NCI-H345 (cell line): ENCODE data around the gene SLC16A7.

Source experiments
- DNase-seq: peaks from one replicate; lab custom pipeline; 2025; lab: John Stamatoyannopoulos, UW

The SLC16A7 gene

DNA sequence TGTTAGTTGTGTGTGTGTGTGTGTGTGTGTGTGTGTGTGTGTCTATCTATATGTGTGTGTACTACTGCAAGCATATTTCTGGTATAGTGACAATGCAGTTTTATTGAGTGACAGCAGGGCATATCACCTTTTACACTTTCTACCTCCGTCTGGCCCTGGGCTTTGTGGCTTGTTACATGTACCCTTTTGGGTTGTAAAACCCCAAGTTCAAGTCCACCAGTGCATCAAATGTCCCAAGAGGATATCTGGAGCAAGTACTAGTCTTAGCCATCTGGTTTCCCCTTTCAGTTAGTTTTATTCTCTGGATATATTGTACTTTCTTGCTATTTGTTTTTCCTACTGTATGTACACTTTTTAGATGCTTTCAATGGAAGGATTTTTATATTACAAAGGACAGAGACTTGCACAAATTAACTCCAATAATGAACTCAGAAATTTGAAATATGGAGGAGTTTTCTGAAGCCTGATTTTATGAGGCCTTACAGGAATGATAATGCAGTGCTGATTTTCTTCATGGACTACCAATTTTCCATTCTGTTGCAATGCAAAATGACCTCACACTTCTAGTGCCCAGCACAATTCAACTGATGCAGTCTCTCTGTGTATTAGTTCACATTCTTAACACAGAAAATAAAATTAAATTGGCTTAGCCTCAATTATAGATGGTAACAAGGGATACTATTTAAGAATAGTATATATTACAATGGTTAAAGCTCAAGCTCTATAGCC, 29.1 kb downstream of the SLC16A7 start:
- DNase-seq = no peak

DNA sequence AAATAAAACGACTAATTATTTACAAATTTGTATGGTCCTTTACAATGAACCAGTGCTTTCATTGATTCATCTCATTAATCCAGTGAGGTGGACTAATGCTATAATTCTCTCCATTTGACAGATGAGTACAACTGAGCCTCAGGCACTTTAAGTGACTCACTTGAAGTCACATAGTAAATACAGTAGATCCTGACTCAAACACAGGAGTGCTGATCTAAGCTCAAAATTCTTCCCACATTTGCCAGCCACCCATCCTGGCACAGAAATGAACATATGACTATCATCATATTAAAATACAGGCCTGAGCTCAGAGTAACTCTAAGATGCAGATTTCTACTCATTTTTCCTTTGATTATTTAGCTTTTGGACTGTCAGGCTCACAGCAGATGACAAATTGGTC, 30.6 kb downstream of the SLC16A7 start:
- no peak for DNase-seq

DNA sequence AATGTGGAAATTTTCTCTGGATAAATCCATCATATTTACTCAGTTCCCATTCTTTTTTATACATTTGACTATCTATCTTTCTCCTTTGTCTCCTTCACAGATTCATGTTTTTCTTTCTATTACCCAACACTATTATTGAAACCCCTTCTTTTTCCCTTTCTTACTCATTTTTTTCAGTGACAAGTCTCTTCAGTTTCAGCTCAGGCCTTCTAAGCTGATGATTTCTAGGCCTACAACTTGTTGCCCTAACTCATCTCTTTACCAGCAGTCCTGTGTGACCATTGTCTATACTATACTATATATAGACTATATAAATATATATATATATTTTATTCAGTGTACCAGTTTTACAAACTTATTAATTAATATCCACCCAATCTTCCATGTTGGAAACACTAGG, 31.8 kb downstream of the SLC16A7 start:
- DNase-seq = no peak

DNA sequence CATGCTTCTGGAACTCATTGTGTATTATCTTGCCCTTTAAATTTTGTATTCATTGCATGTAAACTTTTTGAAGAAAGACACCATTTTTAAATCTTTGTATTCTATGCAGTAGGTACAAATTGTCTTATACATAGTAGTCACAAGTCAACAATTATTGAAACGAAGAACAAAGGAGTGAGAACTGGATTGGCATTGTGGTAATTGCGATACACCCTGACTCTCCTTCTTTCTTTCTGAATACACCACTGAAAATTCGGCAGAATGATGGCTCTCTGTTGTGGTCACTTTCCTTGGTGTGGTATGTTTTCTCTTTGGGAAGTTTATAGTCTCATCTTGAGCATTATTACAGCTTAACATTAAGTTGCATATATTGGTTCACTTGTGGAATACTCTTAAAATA, 34.1 kb downstream of the SLC16A7 start:
- no peak for DNase-seq

GRCh38 chr12:59632408-59632807, 36.6 kb downstream of the SLC16A7 start:
- DNase-seq = no peak

DNA sequence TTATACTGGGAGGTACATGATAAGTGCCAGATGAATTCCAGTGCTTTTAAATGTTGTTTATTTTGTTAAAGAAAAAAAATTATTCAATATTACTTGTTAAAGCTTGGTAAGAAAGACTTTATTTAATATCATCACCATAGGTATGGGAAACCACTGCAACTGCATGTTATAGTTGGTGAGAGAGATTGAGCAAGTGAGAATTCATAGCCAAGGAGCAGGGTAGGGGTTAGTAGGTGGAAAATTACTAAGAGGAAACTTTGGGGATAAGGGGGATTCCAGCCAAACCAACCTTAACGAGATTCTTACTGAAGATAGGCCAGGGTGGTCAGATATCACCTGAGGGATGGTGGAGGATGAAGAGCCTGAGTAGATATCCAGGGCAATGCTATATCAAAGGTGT, 38.4 kb downstream of the SLC16A7 start:
- no peak for DNase-seq

- DNase-seq = no peak
These were observed 41.3 kb downstream of the SLC16A7 start for GRCh38 chr12:59636945-59637691.

- DNase-seq = no peak
These were observed 41.9 kb downstream of the SLC16A7 start for GRCh38 chr12:59637692-59638070.

- no peak for DNase-seq
These were observed 47.7 kb downstream of the SLC16A7 start for GRCh38 chr12:59643550-59643949.

DNA sequence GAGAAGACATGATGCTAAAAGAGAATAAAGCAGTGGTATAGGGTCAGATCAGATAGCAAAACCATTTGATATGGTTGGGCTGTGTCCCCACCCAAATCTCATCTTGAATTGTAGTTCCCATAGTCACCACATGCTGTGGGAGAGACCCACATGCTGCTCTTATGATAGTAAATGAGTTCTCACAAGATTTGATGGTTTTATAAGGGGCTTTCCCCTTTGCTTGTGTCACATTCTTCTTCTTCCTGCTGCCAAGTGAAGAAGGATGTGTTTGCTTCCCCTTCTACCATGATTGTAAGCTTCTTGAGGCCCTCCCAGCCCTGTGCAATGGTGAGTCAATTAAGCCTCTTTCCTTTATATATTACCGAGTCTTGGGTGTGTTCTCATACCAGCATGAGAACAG, 49.4 kb downstream of the SLC16A7 start:
- DNase-seq = no peak

GRCh38 chr12:59646636-59647035, 50.8 kb downstream of the SLC16A7 start:
- no peak for DNase-seq

DNA sequence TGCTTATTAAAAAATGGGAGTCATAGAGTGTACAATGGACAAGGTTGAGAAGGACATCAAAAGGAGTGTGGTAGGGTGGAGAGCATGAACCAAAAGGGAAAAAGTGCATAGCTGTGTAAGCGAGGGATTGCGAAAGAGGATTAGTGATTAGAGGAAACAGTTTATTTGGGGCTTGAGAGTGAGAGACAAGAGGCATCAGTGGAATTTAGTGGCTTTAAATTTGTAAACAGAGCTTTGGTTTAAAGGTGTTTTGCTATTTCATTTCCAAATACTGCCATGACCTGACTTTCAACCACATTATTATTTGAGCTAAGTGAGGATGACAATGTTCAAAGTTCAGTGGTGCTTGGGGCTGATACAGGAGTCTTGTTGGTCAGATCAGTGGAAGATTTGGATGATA, 53.4 kb downstream of the SLC16A7 start:
- DNase-seq = no peak

DNA sequence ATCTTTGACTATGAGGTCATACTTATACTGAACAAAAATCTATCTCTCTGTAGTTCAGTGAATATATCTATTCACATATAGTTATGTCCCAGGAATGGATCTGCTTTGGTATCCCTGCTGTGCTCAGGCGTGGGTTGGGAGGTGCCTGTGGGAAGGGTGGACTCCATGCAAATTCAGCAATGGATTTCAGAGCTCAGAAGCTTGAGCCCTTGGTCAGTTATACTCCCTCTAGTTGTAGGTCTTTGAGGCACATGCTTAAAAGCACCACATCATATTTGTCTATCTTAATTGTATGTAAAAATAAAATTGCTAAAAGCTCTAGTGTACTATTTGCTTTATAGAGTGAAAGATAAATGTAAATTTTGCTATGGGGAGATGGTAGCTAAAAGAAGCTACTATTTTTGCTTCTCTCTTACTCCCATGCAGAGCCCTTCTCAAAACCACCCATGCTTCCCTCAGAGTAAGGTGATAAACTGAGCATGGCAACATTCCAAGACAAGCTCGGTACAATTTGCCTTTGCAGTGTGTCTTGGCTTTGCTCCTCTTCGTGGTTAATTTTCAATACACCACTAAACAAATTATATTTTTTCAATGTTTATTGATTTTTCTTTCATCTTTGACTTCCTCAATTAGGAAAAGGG, 54.9 kb downstream of the SLC16A7 start:
- no peak for DNase-seq

DNA sequence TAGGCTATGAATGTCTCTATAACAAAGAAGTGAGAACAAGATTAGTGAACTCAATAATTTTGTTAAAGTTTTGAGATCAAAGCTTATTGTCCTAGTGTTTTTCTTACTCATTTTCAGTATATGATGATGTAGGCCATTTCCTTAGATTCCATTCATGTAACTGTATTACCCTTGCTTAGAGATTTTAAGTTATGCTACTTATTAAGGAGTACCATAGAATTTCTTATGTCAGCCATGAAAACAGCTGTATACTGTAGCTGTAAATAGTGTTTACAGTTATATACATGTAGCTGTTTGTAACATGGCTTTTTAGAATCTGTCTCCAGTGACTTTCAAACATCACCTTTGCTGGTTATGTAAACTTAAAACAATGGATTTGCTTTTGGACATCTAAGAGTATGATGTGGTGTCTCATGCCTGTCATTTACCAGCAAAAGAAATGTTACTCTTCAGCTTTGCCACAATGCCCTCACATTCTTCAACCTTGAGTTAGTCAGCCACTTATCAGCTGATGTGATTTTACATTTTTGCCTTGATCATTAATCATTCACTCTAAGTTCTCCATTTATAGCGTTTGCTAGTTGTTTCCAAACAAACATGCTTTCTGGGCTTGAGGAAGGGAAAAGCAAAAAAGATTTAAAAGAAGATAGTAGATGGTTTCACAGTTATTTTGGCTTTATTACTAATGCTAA, 55.5 kb downstream of the SLC16A7 start:
- DNase-seq = no peak

DNA sequence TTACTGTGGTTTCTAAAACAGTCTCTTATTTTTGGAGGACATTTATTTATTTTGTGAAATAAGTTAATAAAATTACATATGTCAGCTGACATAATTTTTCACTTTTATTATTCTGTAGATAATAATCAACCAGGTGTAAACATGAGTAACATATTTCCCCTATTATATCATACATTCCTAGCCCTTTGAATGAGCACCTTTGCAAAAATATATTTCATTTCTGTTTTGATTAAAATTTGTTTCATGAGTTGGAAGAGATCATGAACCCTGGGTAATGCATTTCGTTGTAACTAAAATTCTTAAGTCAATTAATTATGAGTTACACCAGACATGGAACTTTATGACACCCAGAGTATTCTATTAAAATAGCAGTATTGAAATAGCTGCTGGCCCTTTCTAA, 56.3 kb downstream of the SLC16A7 start:
- no peak for DNase-seq

GRCh38 chr12:59654061-59654460, 58.2 kb downstream of the SLC16A7 start:
- no peak for DNase-seq

DNA sequence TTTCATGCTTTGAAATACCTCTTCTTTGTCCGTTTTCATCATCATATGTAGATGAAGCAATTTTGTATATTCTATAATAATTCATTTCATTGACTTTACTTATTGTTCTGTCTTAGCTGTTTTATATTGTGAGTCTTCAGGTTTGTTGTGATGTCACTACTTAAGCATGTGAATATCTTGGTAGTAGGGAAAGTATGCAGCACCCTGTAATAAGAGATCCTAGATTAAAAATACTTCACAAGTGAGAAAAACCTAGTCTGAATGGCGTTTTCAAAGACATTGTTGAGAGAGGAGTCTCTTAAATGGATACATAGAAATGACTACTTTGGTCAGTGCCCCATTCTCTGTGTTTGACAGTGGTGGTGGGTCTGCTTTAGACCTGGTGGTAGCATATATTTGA, 61.4 kb downstream of the SLC16A7 start:
- DNase-seq = no peak

- DNase-seq = no peak
These were observed 61.9 kb downstream of the SLC16A7 start for GRCh38 chr12:59657711-59658110.

DNA sequence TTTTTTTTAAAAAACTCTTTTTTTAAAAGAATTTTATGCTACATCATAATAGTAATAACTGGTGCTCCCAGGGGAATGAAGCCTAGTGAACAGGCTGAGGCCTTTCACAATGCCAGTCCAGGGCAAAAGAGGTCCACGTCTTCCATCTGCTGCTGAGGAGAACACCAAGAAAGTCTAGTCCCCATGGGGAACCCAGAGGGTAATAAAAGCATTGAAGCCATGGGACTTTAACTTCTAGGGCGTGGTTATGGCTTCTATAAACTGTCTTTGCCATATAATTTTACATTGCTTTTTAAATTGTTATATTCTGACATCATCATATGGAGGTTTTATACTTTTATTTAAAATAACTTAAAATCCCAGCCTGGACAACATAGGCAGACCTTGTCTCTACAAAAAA, 64.3 kb downstream of the SLC16A7 start:
- DNase-seq = no peak

GRCh38 chr12:59660921-59661597, 65.2 kb downstream of the SLC16A7 start:
- no peak for DNase-seq

DNA sequence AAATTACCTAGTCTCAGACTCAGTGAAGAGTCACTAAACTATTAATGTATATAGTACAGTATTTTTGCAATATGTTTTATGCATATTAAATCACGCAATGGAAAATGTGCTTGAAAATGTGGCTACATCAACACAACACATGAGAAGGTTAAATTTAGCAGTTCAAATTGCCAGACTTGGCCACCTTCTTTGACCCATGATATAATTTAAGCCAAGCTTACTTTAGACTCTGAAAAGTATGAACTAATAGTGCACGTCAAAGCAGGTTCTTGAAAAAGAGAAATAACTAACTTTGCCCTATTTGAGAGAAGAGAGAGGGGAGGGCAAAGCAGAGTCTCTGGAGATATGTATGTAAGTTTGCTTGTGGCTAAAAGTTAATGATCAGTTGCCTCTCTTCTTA, 68.7 kb downstream of the SLC16A7 start:
- DNase-seq = no peak

GRCh38 chr12:59665701-59666100, 69.9 kb downstream of the SLC16A7 start:
- no peak for DNase-seq
